ENCODE results near the gene SNAI3. TPM values are rescaled to one million over a fixed set of nuclear protein-coding genes. Genes with fewer than 3 reads are reported as not detected.

Gene SNAI3
- total RNA-seq, 1 experiment from 2014 or later = 2.9 TPM

GRCh38 chr16:88715312-88716190 is 29.2 kb upstream of the SNAI3 start:
- peaks cover 5% of the 10 kb centered on the region for H3K36me3 ChIP-seq (replicated peaks; ENCODE audit: control insufficient read depth, insufficient read depth, low read length)
- DNase-seq = no peak
- H3K27me3 ChIP-seq (ENCODE audit: control insufficient read depth, insufficient read depth, low read length) = no peaks in the 10 kb centered on the region
- no peak overlapping the region for H3K4me3 ChIP-seq (ENCODE audit: insufficient read depth, low read depth, low read length)

- no peaks in the 10 kb centered on the region for H3K27me3 ChIP-seq (ENCODE audit: control insufficient read depth, insufficient read depth, low read length)
- peaks cover 5% of the 10 kb centered on the region for H3K36me3 ChIP-seq (replicated peaks; ENCODE audit: control insufficient read depth, insufficient read depth, low read length)
- H3K4me3 ChIP-seq (ENCODE audit: insufficient read depth, low read depth, low read length) = no peak overlapping the region
- DNase-seq = no peak
These were observed 28.4 kb upstream of the SNAI3 start for GRCh38 chr16:88714420-88715302.

GRCh38 chr16:88713568-88714419 is 27.5 kb upstream of the SNAI3 start:
- no peak for DNase-seq
- no peaks in the 10 kb centered on the region for H3K27me3 ChIP-seq (ENCODE audit: control insufficient read depth, insufficient read depth, low read length)
- peaks cover 3% of the 10 kb centered on the region for H3K36me3 ChIP-seq (replicated peaks; ENCODE audit: control insufficient read depth, insufficient read depth, low read length)
- no peak overlapping the region for H3K4me3 ChIP-seq (ENCODE audit: insufficient read depth, low read depth, low read length)

- H3K36me3 ChIP-seq (replicated peaks; ENCODE audit: control insufficient read depth, insufficient read depth, low read length) = peaks cover 3% of the 10 kb centered on the region
- DNase-seq = peak; percentile 85
- H3K4me3 ChIP-seq (ENCODE audit: insufficient read depth, low read depth, low read length) = no peak overlapping the region
- no peaks in the 10 kb centered on the region for H3K27me3 ChIP-seq (ENCODE audit: control insufficient read depth, insufficient read depth, low read length)
These were observed 26.7 kb upstream of the SNAI3 start for GRCh38 chr16:88713054-88713453.

GRCh38 chr16:88712362-88712979 is 26.2 kb upstream of the SNAI3 start:
- Histone ChIP-seq H3K27me3 (ENCODE audit: control insufficient read depth, insufficient read depth, low read length) (no peaks in the 10 kb centered on the region), H3K4me3 (ENCODE audit: insufficient read depth, low read depth, low read length) (no peak overlapping the region), H3K36me3 (replicated peaks; ENCODE audit: control insufficient read depth, insufficient read depth, low read length) (peaks cover 3% of the 10 kb centered on the region)
- DNase-seq = no peak

- no peak overlapping the region for H3K4me3 ChIP-seq (ENCODE audit: insufficient read depth, low read depth, low read length)
- H3K27me3 ChIP-seq (ENCODE audit: control insufficient read depth, insufficient read depth, low read length) = no peaks in the 10 kb centered on the region
- H3K36me3 ChIP-seq (replicated peaks; ENCODE audit: control insufficient read depth, insufficient read depth, low read length) = peaks cover 3% of the 10 kb centered on the region
- DNase-seq = peak; percentile 83
These were observed 25.5 kb upstream of the SNAI3 start for GRCh38 chr16:88711750-88712340.

- DNase-seq = no peak
- Histone ChIP-seq H3K36me3 (replicated peaks; ENCODE audit: control insufficient read depth, insufficient read depth, low read length) (peaks cover 2% of the 10 kb centered on the region), H3K27me3 (ENCODE audit: control insufficient read depth, insufficient read depth, low read length) (no peaks in the 10 kb centered on the region), H3K4me3 (ENCODE audit: insufficient read depth, low read depth, low read length) (no peak overlapping the region)
These were observed 24.2 kb upstream of the SNAI3 start for GRCh38 chr16:88710556-88710955.

GRCh38 chr16:88706965-88707826 is 20.9 kb upstream of the SNAI3 start:
- Histone ChIP-seq H3K36me3 (replicated peaks; ENCODE audit: control insufficient read depth, insufficient read depth, low read length) (peaks cover 2% of the 10 kb centered on the region), H3K4me3 (ENCODE audit: insufficient read depth, low read depth, low read length) (peak overlapping the region; percentile 91), H3K27me3 (ENCODE audit: control insufficient read depth, insufficient read depth, low read length) (no peaks in the 10 kb centered on the region; the same call in 1 of the 2 replicates)
- no peak for DNase-seq

- DNase-seq = peak; percentile 100
- H3K4me3 ChIP-seq (ENCODE audit: insufficient read depth, low read depth, low read length) = peak within 1 kb of the TSS; percentile 91
- peaks cover 2% of the 10 kb centered on the region for H3K36me3 ChIP-seq (replicated peaks; ENCODE audit: control insufficient read depth, insufficient read depth, low read length)
These were observed 20.1 kb upstream of the SNAI3 start, which contains the start of the genes CTU2 and RNF166 for GRCh38 chr16:88706229-88706964. CTU2 (plus strand) TSS chr16:88706503; CDS start chr16:88706531, 28 bp downstream. RNF166 (minus strand) TSS chr16:88706408; CDS start chr16:88706325, 83 bp downstream.

GRCh38 chr16:88705801-88706228 is 19.5 kb upstream of the SNAI3 start:
- Histone ChIP-seq H3K4me3 (ENCODE audit: insufficient read depth, low read depth, low read length) (peak overlapping the region; percentile 91), H3K27me3 (ENCODE audit: control insufficient read depth, insufficient read depth, low read length) (no peaks in the 10 kb centered on the region; the same call in 1 of the 2 replicates), H3K36me3 (replicated peaks; ENCODE audit: control insufficient read depth, insufficient read depth, low read length) (peaks cover 2% of the 10 kb centered on the region)
- DNase-seq = peak; percentile 90

More at GRCh38 chr16:88706229-88706964, 20.1 kb upstream of the SNAI3 start, which contains the start of the genes CTU2 and RNF166:
- H3K27me3 ChIP-seq (ENCODE audit: control insufficient read depth, insufficient read depth, low read length) = no peaks in the 10 kb centered on the region; the same call in 1 of the 2 replicates

- Histone ChIP-seq H3K4me3 (ENCODE audit: insufficient read depth, low read depth, low read length) (peak overlapping the region; percentile 91), H3K27me3 (ENCODE audit: control insufficient read depth, insufficient read depth, low read length) (no peaks in the 10 kb centered on the region; the same call in 1 of the 2 replicates), H3K36me3 (replicated peaks; ENCODE audit: control insufficient read depth, insufficient read depth, low read length) (peaks cover 2% of the 10 kb centered on the region)
- DNase-seq = no peak
These were observed 18.9 kb upstream of the SNAI3 start for GRCh38 chr16:88705076-88705684.
